GM21367 (cell line): ENCODE measurements around the gene USP30.
A peak's percentile ranks its signal among the peaks of the same experiment; 100 is the strongest.
"Not testable (repeated sequence)": the region's sequence is repeated elsewhere in the genome, so short reads cannot be mapped to it uniquely, and the experiment has no call there.

Experiments used
- ATAC-seq: cut with Tn5 transposase; IDR thresholded peaks from one replicate; pipeline ENCODE4 v1.9.1; 2021; ENCODE audit not compliant: unreplicated experiment

The USP30 gene

DNA sequence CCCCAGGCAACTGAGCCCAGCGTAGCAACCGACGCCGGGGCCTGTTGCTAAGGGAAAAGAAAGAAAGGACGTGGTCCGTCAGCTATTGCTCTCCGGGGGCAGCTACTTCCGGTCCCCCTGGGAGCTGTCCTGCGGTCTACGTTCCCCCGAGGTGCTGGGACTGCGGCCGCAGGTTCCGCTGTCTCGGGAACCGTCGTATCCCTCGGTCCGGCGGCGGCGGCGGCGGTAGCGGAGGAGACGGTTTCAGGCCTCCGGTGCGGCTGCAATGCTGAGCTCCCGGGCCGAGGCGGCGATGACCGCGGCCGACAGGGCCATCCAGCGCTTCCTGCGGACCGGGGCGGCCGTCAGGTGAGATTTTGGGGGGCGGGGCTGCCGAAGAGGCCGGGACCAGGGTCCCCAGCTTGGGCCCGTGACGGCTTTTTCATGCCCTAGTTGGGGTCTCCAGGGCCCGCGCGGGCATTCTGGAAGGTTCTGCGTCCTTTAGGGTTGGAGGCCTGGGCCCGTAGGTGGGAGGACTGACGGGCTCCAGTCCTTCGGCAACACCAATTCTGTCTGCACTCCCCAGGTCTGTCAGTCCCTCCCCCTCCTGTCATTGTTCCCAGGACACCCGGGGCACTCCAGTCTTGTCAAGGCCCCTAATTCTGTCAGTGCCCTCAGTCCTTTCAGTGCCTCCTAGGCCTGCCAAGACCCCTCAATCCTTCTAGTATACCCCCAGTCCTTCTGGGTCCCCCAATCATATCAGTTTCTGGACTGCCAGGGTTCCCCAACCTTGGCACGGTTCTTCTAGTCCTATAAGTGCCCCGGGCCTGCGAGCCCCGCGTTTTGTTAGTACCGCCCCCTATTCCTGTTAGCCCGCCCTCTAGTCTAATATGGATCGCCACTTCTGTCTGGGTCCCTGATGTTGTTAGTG, at the start of gene USP30:
Gene USP30, plus strand, starts transcription at position 163 of the 910 bp plus-strand sequence. Its CDS starts 103 bp downstream, at position 266.
- ATAC-seq, result peak; percentile 61

DNA sequence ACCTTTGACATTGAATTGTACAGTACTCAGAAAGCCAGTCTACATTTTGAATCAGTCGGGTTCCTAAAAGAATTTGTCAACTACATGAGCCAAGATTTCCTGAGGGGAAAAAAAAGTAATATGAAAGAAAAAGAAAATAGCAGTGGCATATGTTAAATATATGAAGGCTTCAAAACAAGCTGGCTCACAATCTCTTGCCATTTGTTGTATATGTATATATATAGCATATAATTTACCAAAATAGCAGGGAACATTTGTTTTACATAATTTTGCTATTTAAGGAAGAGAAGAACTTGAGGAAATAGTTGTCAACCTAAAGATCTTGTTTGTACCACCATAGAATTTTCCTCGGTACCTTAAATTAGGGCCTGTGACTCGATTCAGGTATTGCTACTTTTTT, 48.4 kb upstream of the USP30 start:
- ATAC-seq, result no peak

GRCh38 chr12:109009766-109010165, 42.6 kb upstream of the USP30 start:
- no peak for ATAC-seq

DNA sequence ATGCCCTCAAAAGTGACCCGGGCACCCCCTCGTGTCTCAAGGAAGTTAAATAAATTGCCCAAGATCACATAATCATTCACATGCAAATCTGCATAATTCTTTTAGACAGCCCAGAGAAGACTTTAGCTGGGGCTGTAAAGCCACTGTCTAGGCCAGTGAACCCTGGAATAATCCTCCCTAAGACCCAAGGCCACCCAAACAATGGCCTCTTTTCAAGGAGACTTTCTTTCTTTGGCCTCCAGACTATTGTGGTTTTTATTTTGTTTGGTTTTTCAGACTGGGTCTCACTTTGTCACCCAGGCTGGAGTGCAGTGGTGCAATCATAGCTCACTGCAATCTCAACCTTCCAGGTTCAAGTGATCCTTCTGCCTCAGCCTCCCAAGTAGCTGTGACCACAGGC, 42.1 kb upstream of the USP30 start:
- ATAC-seq, result no peak

- no peak for ATAC-seq
Measured at GRCh38 chr12:109014984-109015765, 37.2 kb upstream of the USP30 start.

DNA sequence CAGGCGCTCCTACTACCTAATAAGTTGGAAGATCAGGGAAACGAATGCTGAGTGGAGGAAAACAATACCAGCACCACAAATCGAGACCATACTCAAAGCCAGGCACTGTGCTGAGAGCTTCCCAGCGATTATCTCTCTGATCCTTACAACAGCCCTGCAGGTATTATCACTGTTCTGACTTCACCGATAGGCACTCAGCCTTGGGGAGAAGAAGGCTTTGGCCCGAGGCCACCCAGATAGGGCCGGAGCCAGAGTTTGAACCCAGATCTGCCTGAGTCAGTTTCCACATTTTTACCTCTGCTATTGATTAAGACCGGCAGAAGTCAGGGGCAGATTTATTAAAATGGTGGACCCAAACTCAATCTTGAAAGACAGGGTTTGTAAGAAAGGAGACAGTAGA, 36.4 kb upstream of the USP30 start:
- no peak for ATAC-seq

DNA sequence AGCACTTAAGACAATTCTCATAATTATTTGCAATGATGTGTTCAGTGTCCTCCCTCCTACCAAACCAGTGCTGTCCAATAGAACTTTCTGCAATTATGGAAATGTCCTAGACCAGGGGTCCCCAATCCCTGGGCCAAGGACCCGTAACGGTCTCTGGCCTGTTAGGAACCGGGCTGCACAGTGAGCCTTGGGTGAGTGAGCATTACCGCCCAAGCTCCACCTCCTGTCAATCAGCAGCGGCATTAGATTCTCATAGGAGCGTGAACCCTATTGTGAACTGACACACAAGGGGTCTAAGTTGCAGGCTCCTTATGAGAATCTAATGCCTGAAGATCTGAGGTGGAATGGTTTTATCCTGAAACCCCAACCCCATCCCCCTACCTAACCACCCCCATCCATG, 35.4 kb upstream of the USP30 start:
- ATAC-seq, result no peak

GRCh38 chr12:109018296-109018695, 34.1 kb upstream of the USP30 start:
- ATAC-seq, result no peak

DNA sequence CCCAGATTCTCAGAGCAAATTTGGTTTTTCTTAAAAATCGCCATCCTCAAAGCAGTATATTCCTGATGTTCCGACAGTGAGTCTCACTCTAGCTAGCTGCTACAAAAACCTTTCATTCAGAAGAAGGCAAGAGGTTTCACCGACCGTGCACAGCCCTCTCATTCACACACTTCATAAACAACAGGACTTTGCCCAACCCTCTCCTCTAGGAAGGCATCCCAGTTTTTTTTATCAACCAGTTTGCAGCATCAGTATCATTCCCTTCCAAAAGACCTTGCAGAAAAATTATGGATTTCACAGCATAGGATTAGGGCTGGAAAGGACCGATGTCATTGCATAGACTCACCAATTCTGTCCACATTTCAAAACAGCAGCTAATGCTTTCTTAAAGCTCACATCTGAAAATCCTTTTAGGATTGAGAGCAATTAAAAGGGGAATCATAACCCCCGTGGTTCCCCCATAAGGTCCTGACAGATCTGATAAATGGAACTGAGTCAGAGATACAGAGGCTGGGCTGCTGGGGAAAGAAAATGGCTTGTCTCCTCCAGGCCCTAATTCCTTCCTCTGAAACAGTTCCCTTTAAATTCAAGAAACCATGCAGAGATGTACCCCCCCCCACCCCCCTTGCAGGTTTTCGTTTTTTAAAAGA, 32.1 kb upstream of the USP30 start:
- ATAC-seq, result no peak

DNA sequence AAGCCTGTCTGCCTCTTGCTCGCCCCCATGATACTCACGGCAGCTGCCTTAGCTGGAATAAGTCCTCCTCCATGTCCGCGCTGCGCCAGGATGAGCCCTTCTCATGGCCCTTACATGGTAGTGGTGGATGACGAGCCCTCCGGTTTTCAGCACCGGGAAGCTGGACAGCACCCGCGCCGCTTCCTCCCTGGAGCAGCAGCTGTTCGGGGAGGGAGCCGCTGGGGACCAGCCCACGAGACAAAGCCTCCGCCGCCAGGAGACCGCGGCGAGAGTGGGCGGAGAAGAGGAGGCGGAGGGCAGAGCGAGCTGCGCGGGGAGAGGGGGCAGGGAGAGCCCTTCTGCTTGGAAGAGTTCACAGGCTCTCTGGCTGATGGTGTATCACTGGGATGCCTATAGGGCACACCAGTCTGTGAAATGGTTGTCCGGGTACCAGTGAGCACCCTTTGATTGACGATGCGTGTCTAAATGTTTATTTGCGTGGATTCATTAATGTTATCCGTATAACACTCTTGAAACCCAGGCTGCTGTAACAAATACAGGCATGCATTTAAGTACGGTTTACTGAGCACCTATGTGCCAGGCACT, 31.5 kb upstream of the USP30 start, which contains the start of gene SVOP:
Gene SVOP, minus strand, starts transcription at position 273 of the 585 bp plus-strand sequence. Its CDS starts 200 bp downstream, at position 73.
- no peak for ATAC-seq

DNA sequence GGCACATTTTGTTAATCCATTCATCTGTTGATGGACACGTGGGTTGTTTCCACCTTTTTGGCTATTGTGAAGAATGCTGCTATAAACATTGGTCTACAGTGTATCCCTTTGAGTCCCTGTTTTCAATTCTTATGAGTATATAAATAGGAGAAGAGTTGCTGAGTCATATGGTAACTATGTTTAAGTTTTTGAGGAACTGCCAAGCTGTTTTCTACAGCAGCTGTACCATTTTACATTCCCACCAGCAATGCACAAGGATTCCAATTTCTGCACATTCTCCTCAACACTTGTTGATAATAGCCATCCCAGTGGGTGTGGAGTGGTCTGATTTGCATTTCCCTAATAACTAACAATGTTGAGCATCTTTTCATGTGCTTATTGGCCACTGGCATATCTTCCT, 24.6 kb upstream of the USP30 start:
- ATAC-seq, result no peak

GRCh38 chr12:109028624-109029023, 23.8 kb upstream of the USP30 start:
- not testable (repeated sequence) for ATAC-seq

DNA sequence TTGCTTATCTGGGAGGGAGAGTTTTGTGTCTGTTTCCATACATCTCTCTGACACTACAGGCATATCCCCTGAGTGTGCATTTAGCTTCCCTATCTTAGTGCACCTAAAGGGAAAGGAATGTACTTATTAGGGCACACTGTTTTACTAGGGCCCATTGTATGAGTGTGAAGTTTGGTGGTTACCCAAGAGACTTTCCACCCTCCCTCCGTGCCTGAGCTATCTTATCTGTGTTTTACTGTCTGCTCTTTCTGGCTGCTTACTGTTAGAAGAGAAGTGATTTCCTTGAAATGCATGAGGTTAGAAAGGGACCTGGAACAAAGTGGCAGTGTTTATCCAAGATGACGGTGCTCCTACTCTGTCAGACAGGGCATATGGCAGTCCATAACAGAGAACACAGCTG, 23.0 kb upstream of the USP30 start:
- ATAC-seq, result no peak

GRCh38 chr12:109033239-109034196, 18.9 kb upstream of the USP30 start:
- no peak for ATAC-seq

GRCh38 chr12:109036975-109037374, 15.4 kb upstream of the USP30 start:
- ATAC-seq, result no peak

GRCh38 chr12:109044241-109044640, 8.1 kb upstream of the USP30 start:
- ATAC-seq, result no peak

- ATAC-seq, result no peak
Measured at GRCh38 chr12:109047081-109047805, 5.1 kb upstream of the USP30 start.

- ATAC-seq, result not testable (repeated sequence)
Measured at GRCh38 chr12:109048706-109049105, 3.7 kb upstream of the USP30 start.

DNA sequence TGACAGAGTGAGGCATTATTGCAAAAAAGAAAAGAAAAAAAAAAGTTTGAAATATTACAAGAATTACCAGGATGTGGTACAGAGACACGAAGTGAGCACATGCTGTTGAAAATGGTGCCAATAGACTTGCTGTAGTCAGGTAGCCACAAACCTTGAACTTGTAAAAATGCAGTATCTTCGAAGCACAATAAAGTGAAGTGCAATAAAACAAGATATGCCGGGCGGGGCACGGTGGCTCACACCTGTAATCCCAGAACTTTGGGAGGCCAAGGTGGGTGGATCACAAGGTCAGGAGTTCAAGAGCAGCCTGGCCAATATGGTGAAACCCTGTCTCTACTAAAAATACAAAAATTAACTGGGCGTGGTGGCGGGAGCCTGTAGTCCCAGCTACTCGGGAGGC, 2.6 kb upstream of the USP30 start:
- ATAC-seq, result not testable (repeated sequence)
